ENCODE measurements around the gene CNTNAP5.

DNA sequence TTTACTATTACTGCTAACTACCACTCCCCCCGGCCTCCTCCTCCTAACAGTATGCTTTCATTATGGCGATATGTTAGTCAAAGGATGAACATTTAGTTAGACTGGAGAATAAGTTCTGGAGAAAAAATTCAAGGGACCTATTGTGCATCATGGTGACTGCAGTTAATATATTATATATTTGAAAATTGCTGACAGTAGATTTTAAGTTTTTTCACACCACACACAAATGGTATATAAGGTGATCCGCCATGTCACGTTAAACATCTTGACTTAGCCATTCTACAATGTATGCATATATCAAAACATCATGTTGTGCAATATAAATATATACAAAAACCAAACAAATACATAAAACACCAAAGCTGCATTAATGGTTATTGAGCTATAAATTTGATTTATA is 873.7 kb downstream of the CNTNAP5 start:
- no peak for TF ChIP-seq POU5F1 (IDR thresholded peaks at IDR 0.05; ENCODE audit: low read depth, low read length)
- no peak for TF ChIP-seq CTCF (IDR thresholded peaks at IDR 0.05; ENCODE audit: control extremely low read depth in 1 of 3, insufficient read depth in 1 of 3, low read depth in 1 of 3, low read length in 3 of 3)
- no peak for TF ChIP-seq PHF8 (conservative IDR thresholded peaks at IDR 0.05; ENCODE audit: low read depth, low read length)
- no peak for TF ChIP-seq POLR2A (IDR thresholded peaks at IDR 0.05; ENCODE audit: control extremely low read depth in 1 of 2, low read depth in 2 of 2, low read length in 2 of 2)
- no peak for TF ChIP-seq ZNF274 (IDR thresholded peaks at IDR 0.05; ENCODE audit: borderline replicate concordance, extremely low read depth, low read length)
- no peak for TF ChIP-seq CEBPB (IDR thresholded peaks at IDR 0.05; ENCODE audit: low read depth, low read length)
- TF ChIP-seq ATF2 (IDR thresholded peaks at IDR 0.05; ENCODE audit: low read length) = no peak
- no peak for TF ChIP-seq POLR2AphosphoS5 (IDR thresholded peaks at IDR 0.05; ENCODE audit: low read depth, low read length)

Measured in H1 (cell line).